GM18520 (cell line): ENCODE results near the gene SPNS3.

Experiments used
- ATAC-seq: cut with Tn5 transposase; IDR thresholded peaks from one replicate; pipeline ENCODE4 v1.9.1; 2021; ENCODE audit not compliant: unreplicated experiment

Gene SPNS3

DNA sequence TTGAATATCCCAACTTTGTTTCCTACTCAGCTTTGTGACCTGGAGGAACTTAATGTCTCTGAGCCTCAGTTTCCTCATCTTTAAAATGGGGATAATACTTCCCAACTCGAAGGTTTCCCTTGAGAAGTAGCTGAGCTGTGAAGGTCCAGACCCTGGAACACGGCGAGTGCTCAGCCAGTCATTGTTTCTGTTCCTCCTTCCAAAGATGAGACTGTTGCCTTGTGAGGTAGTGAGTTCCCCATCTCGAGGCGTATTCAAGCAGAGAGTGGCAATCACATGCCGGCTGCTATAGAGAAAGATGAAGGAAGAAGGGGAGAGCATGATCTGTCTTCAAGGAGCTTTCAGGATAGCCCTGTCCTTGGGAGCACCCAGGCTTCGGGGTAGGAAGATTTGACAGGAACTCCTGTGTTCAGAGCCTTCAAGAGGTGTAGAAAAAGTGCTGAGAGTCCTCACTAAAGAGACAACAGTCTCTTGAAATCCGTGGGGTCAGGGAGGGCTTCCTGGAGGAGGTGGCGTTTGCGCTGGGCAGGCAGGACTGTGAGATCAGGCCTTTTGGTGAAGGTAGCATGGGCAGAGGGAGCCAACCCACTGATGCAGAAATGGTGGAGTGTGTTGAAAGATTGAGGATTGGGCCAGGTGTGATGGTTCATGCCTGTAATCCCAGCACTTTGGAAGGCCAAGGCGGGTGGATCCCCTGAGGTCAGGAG, 92.1 kb downstream of the SPNS3 start:
- no peak for ATAC-seq

DNA sequence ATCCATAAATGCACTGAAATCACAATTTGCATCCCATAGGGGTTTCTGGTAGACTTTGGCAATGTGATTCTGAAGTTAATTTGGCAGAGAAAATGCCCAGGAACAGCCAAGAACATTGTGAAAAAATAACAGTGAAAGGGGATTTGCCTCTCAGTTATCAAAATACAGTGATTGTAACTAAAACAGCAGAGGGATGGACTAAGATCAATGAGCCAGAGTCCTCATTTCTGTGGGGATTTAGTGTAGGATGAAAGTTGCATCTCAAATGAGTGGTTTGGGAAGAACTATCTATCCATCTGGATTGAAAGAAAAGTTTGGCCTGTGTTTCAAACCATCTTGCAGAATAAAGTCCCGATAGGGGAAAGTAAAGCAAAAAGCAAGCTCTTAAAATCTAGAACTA, 93.4 kb downstream of the SPNS3 start:
- ATAC-seq = no peak

DNA sequence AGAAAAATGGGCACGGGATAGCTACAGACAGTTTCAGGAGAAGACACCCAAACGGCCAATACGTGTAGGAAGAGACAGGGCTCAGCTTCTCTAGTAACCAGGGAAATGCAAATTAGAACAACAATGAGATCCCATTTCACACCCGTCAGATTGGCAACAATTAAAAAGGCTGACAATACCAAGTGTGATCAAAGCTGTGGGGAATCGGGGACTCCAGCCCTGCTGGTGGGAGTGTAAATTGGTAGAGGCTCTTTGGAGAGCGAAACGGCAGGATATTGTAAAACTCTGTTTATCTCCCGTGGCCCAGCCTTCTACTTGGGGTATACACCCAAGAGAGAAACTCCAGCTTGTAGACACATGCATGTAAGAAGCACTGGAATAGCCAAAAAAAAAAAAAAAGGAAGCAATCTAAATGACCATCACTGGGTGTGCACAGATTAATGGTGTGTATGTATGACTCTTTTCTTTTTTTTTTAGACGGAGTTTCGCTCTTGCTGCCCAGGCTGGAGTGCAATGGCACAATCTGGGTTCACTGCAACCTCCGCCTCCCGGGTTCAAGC, 93.9 kb downstream of the SPNS3 start:
- ATAC-seq = no peak

DNA sequence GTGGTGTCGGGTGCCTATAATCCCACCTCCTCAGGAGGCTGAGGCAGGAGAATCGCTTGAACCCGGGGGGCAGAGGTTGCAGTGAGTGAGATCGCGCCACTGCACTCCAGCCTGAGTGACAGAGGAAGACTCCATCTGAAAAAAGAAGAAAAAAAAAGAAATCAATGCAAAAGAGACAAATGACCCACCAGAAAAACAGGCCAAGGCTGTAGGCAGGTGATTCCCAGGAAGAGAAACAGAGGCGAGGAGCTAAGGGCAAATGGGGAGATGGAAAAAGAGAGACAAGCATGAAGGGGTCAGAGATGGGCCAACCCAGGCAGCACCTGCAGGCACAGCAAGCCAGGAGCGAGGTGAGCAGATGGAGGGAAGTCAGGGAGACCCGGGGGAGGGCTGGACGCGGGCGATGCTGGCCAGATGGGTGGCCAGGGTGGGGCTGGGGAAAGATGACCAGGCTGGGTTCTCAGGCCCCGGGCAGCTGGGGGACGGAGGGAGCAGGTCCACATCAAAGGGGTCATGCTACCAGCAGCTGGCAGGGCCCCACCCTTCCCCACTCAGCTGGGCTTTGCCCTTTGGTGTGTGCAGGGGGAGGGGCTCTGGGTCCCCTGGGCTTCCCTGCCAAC, 95.9 kb downstream of the SPNS3 start:
- ATAC-seq = no peak

DNA sequence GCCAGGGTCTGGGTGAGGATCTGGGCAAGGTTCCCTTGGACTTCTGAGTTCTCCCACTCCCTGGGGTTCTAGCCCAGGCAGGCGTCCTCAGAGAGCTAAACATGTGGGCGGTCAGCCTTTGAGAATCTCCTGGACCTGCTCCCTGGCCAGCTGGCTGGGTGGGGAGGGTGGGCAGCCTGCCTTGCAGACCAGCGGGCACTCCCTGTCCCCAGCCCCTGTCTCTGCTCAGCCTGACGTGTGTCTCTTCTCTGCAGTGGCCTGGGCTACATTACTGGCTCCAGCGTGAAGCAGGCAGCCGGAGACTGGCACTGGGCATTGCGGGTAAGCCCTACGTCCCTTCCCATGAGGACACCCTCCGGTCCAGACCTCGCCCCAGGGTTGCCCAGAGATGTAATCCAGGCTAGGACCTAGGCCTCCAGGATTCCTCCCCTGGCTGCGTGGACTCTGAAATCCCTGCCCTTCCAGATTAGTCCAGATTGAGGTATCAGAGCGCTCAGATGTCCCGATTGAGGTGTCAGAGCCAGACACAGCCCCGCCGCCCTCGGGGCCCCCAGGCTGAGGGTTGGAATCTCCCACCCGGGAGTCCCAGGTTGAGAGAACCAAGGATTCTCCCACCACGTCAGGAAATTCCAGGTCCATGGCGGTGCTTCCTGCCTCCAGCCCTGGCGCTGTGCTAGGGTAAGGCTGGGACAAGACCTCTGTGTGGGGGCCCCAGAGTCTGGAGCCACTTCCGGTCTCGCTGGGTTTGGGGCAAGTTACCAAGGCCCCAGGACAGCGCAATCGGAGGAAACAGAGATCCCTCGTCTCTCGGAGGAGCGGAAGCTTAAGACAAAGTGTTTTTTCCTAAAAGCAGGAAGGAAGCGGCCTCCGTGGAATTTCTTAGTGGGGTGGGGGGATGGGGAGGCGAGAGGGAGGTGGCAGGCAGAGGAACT, 97.3 kb downstream of the SPNS3 start:
- no peak for ATAC-seq

DNA sequence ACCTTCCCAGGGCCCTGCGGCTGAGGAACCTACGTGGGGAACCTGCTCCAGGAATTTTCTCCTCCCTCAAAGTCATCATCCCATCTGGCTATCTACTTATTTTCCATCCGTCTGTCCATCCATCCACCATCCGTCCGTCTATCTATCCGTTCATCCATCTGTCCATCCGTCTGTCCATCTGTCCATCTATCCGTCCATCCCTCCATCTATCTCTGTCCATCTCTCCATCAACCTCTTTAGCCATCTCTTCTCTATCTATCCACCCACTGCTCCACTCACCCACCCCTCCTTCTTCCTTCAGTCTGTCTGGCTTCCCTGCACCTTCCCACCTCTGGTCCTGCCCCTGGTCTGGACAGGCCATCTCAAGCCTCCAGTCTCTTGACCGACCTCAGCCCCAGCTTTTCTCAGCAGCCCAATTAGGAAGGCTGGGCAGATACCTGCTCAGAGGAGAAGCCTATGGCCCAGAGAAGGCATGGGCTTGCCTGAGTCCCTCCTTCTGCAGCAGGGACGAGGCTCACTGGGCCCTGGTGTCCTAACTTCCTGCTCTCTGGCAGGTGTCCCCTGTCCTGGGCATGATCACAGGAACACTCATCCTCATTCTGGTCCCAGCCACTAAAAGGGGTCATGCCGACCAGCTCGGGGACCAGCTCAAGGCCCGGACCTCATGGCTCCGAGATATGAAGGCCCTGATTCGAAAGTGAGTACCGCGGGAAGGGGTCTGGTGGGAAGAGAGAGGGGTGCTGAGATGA, 98.4 kb downstream of the SPNS3 start:
- ATAC-seq = no peak

DNA sequence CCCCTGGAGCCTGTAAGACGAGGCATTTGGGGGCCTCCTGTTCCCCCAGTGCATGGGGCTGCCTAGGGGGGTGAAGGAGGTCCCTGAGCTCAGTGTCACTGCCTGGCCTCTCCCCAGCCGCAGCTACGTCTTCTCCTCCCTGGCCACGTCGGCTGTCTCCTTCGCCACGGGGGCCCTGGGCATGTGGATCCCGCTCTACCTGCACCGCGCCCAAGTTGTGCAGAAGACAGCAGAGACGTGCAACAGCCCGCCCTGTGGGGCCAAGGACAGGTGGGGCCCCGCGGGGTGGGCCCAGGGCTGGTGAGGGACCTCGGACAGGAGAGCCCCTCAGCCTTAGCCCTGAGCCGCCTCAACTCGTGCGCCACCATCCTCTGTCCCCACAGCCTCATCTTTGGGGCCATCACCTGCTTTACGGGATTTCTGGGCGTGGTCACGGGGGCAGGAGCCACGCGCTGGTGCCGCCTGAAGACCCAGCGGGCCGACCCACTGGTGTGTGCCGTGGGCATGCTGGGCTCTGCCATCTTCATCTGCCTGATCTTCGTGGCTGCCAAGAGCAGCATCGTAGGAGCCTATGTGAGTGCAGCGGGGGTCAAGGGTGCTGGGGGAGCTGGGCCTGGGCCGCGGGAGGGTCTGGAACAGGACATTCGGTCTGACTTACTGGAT, 99.3 kb downstream of the SPNS3 start:
- ATAC-seq = no peak

- ATAC-seq = no peak
Observed at GRCh38 chr17:4533523-4534504, 100.1 kb downstream of the SPNS3 start.

DNA sequence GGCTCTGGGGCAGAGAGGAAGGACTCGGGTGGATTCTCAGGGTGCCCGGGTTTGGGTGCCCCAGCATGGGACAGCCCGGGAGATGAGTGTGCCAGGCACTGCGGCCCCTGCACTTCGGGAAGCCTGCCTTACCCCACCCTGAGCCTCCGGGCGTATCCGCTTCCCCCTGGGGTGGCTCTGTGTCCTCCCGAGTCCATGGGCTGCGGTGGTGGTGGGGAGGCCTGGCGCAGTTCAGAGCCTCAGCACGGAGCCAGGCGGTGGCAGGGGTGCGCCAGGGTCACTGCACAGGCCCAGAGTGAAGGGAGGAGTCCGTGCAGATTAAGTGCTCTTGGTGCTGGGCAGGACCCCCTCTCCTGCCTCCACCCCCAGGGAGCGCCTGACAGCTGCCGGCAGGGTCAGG, 100.8 kb downstream of the SPNS3 start:
- ATAC-seq = no peak

DNA sequence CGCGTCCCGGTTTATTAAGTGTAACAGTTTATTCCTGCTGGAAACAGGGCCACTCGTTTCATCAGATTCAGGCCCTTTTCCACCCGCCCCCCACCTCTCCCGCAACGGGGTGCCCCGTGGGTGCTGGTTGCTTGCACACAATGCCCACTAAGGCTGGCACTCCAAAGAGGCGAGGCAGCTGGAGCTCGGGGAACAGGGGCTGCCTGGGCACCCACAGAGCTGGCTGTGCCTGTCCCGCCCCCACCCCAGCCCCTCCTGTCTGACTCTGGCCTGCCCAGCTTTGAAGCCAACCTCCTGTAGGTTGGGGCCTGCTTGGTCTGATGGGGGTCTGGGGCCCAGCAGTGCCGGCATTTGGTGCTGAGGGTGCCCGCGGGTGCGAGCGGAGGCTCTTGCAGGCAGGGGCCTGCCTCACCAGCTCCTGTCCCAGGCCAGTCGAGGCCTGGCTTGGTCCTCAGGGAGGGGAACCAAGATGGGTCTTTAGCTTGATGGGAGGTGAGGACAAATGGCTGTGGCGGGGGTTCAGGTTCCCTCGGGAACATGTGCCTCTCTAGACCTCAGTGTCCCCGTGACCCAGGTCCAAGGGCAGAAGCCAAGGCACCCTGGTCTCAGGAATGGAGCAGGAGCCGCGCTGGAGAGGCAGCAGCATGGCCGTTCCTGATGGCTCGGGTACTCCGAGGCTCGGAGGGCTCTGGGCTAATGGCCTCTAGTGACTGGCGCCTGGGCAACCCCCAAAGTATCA, 101.4 kb downstream of the SPNS3 start:
- no peak for ATAC-seq

GRCh38 chr17:4535667-4536258, 102.0 kb downstream of the SPNS3 start:
- no peak for ATAC-seq

GRCh38 chr17:4536259-4536741, 102.6 kb downstream of the SPNS3 start:
- ATAC-seq = no peak

GRCh38 chr17:4536742-4537411, 103.1 kb downstream of the SPNS3 start:
- no peak for ATAC-seq
